DOHH2 (cell line): ENCODE measurements around the gene RAP1GAP.

Source experiments
- H3F3A ChIP-seq: fragments of 200-600 bp; sonication (generic), shearing (Covaris generic); 2 replicates; pipeline ENCODE4 v1.6.0; 2016; ENCODE audit warnings: antibody characterized with exemption, mild to moderate bottlenecking; ENCODE audit not compliant: control insufficient read depth, insufficient read depth
- H3K27ac ChIP-seq: fragments of 200-600 bp; sonication (generic); 2 replicates; pipeline ENCODE4 v1.5.1; 2014; ENCODE audit warnings: low read depth, mild to moderate bottlenecking, low read length, moderate library complexity
- H3K27me3 ChIP-seq: fragments of 200-600 bp; sonication (generic); 2 replicates; pipeline ENCODE4 v1.6.1; 2014; ENCODE audit warnings: mild to moderate bottlenecking, low read length, mixed read lengths; ENCODE audit not compliant: control insufficient read depth
- H3K36me3 ChIP-seq: fragments of 200-600 bp; sonication (generic); 2 replicates; pipeline ENCODE4 v1.6.1; 2014; ENCODE audit warnings: mild to moderate bottlenecking, low read length, moderate library complexity, mixed read lengths; ENCODE audit not compliant: control insufficient read depth
- H3K4me1 ChIP-seq: fragments of 200-600 bp; sonication (generic); 2 replicates; pipeline ENCODE4 v1.6.1; 2014; ENCODE audit warnings: mild to moderate bottlenecking, low read length, mixed read lengths; ENCODE audit not compliant: control insufficient read depth
- H3K4me2 ChIP-seq: fragments of 200-600 bp; sonication (generic); 2 replicates; pipeline ENCODE4 v1.6.0; 2014; ENCODE audit warnings: mild to moderate bottlenecking, low read length, moderate library complexity
- H3K4me3 ChIP-seq: fragments of 200-600 bp; sonication (generic); 2 replicates; pipeline ENCODE4 v1.5.1; 2014; ENCODE audit warnings: mild to moderate bottlenecking, low read length, mixed read lengths
- H3K79me2 ChIP-seq: fragments of 200-600 bp; sonication (generic); 2 replicates; pipeline ENCODE4 v1.6.1; 2014; ENCODE audit warnings: mild to moderate bottlenecking, low read length, mixed read lengths; ENCODE audit not compliant: control insufficient read depth
- H3K9me2 ChIP-seq: fragments of 200-600 bp; sonication (generic); replicated peaks from 2 replicates; pipeline ENCODE4 v1.6.1; 2014; ENCODE audit warnings: mild to moderate bottlenecking, low read length, mixed read lengths; ENCODE audit not compliant: control insufficient read depth
- H3K9me3 ChIP-seq: fragments of 200-600 bp; sonication (generic); 2 replicates; pipeline ENCODE4 v1.6.1; 2014; ENCODE audit warnings: antibody characterized with exemption, low read length, mixed read lengths; ENCODE audit not compliant: control insufficient read depth, insufficient read depth
- H4K20me1 ChIP-seq: fragments of 200-600 bp; sonication (generic); 2 replicates; pipeline ENCODE4 v1.6.0; 2014; ENCODE audit warnings: low read depth, mild to moderate bottlenecking, antibody characterized with exemption, low read length, moderate library complexity; ENCODE audit not compliant: control insufficient read depth, insufficient read depth
- CTCF ChIP-seq: fragments of 200-600 bp; sonication (generic); IDR thresholded peaks from one replicate; pipeline ENCODE4 v1.5.1; 2014; ENCODE audit warnings: antibody characterized with exemption, mild to moderate bottlenecking, low read depth, low read length; ENCODE audit not compliant: poor library complexity, severe bottlenecking
- EZH2phosphoT487 ChIP-seq: fragments of 200-600 bp; sonication (generic); IDR thresholded peaks from 2 replicates; pipeline ENCODE4 v1.6.1; 2017; ENCODE audit warnings: borderline replicate concordance, mild to moderate bottlenecking, antibody characterized with exemption, low read length, moderate library complexity, mixed read lengths

The RAP1GAP gene

GRCh38 chr1:21592086-21592865 lies 76.9 kb downstream of the RAP1GAP start:
- TF ChIP-seq CTCF, result no peak
- no peak for TF ChIP-seq EZH2phosphoT487
- Histone ChIP-seq H3K27me3 (no peaks in the 10 kb centered on the region), H3K79me2 (no peaks in the 10 kb centered on the region), H4K20me1 (0 out of 2 replicates have a peak, but pooled peaks cover 3% of the 10 kb centered on the region), H3K4me1 (no peaks in the 10 kb centered on the region), H3K27ac (no peak overlapping the region), H3K9me2 (no peaks in the 10 kb centered on the region), H3K36me3 (no peaks in the 10 kb centered on the region), H3K4me2 (no peak overlapping the region), H3K4me3 (no peak overlapping the region), H3K9me3 (no peaks in the 10 kb centered on the region), H3F3A (no peaks in the 10 kb centered on the region)

- no peak overlapping the region for H3K27ac ChIP-seq
- H3K27me3 ChIP-seq, result no peaks in the 10 kb centered on the region
- H3K4me2 ChIP-seq, result no peak overlapping the region
- no peaks in the 10 kb centered on the region for H3K9me2 ChIP-seq
- TF ChIP-seq CTCF, result no peak
- TF ChIP-seq EZH2phosphoT487, result no peak
- H3K79me2 ChIP-seq, result no peaks in the 10 kb centered on the region
- no peaks in the 10 kb centered on the region for H3K36me3 ChIP-seq
- H4K20me1 ChIP-seq, result 0 out of 2 replicates have a peak, but pooled peaks cover 3% of the 10 kb centered on the region
- no peak overlapping the region for H3K4me3 ChIP-seq
- no peaks in the 10 kb centered on the region for H3K9me3 ChIP-seq
- H3K4me1 ChIP-seq, result no peaks in the 10 kb centered on the region
- H3F3A ChIP-seq, result no peaks in the 10 kb centered on the region
These were observed 78.2 kb downstream of the RAP1GAP start for GRCh38 chr1:21590934-21591333.

- Histone ChIP-seq H3K27me3 (no peaks in the 10 kb centered on the region), H3K27ac (no peak overlapping the region)
These were observed 78.9 kb downstream of the RAP1GAP start for GRCh38 chr1:21590126-21590880.

More at GRCh38 chr1:21590126-21590880, 78.9 kb downstream of the RAP1GAP start:
- Histone ChIP-seq H3K4me1 (no peaks in the 10 kb centered on the region), H4K20me1 (no peaks in the 10 kb centered on the region), H3F3A (no peaks in the 10 kb centered on the region), H3K79me2 (no peaks in the 10 kb centered on the region), H3K4me3 (no peak overlapping the region), H3K9me3 (no peaks in the 10 kb centered on the region), H3K36me3 (no peaks in the 10 kb centered on the region), H3K4me2 (no peak overlapping the region), H3K9me2 (no peaks in the 10 kb centered on the region)
- TF ChIP-seq CTCF (no peak), EZH2phosphoT487 (no peak)
